ENCODE measurements around the gene SLC39A11.

Gene SLC39A11

DNA sequence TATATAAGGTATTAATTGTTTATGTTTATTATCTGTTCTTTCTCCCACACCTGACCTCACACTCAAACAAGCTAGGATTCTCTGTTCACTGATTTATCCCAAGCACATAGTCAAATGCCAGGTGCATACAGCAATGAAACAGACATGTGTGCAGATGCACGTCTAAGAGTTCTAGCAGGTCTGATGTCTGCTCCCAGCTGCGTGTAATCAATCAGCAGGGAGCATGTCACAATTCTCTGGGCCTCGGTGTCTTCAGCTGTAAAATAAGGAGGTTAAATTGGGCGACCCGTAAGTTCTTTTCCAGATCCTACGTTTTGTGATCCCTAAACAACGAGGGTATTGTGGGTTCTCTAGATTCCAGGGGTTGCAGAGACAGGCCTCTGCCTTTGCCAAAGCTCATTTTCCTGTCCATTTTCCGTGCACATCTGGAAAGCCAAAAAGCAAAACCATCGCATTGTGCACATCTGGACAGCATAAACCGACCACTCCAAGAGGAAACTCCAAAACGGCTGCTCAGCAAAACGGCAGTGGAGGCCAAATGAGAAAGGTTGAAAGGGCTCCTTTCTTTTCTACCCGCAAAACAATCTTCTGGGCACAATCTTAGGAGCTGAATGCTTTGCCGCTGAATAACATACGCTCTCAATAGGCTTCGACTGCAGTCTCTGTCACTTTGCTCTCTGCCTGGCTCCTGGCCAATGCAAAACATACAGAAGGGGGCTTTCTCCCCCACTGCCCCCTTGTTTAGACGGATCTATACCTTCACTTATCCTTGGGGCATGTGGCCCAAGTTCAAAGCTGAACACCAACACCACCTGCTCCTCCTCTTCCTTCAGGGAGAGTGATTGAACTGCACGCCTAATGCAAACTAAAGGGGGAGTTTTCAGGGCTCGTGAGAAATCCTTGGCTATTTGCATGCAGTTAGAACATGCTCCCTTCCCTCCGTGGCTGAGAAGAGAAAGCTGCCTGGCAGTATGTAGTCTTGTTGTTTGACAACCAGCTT lies 426.3 kb downstream of the SLC39A11 start:
- ATAC-seq = no peak
- TF ChIP-seq OSR1 (CRISPR knock-in tag; IDR thresholded peaks at IDR 0.05) (no peak), ZNF565 (CRISPR knock-in tag; conservative IDR thresholded peaks at IDR 0.05; ENCODE audit: low read depth) (no peak), RARB (CRISPR knock-in tag; IDR thresholded peaks at IDR 0.05) (no peak), ZC3H10 (CRISPR knock-in tag; IDR thresholded peaks at IDR 0.05) (no peak), CSDC2 (CRISPR knock-in tag; IDR thresholded peaks at IDR 0.05) (no peak), CREB5 (CRISPR knock-in tag; IDR thresholded peaks at IDR 0.05; ENCODE audit: low read depth) (no peak), TOX (CRISPR knock-in tag; IDR thresholded peaks at IDR 0.05; ENCODE audit: borderline replicate concordance) (no peak), CSRNP3 (CRISPR knock-in tag; IDR thresholded peaks at IDR 0.05) (no peak), ZFP3 (CRISPR knock-in tag; IDR thresholded peaks at IDR 0.05) (no peak), PATZ1 (CRISPR knock-in tag; IDR thresholded peaks at IDR 0.05; ENCODE audit: borderline replicate concordance) (no peak), ZNF8 (CRISPR knock-in tag; IDR thresholded peaks at IDR 0.05) (no peak), ZNF70 (CRISPR knock-in tag; IDR thresholded peaks at IDR 0.05) (no peak), ISL1 (CRISPR knock-in tag; IDR thresholded peaks at IDR 0.05) (no peak), TCF4 (CRISPR knock-in tag; IDR thresholded peaks at IDR 0.05; ENCODE audit: borderline replicate concordance) (no peak), GLIS3 (CRISPR knock-in tag; IDR thresholded peaks at IDR 0.05) (no peak), ARNTL (CRISPR knock-in tag; IDR thresholded peaks at IDR 0.05; ENCODE audit: borderline replicate concordance, low read depth) (no peak), SNAI2 (CRISPR knock-in tag; IDR thresholded peaks at IDR 0.05) (no peak), ESRRG (CRISPR knock-in tag; IDR thresholded peaks at IDR 0.05) (no peak), BACH2 (CRISPR knock-in tag; IDR thresholded peaks at IDR 0.05; ENCODE audit: borderline replicate concordance) (no peak)

- no peak for ATAC-seq
- TF ChIP-seq ISL1 (CRISPR knock-in tag; IDR thresholded peaks at IDR 0.05) = no peak
- TF ChIP-seq ESRRG (CRISPR knock-in tag; IDR thresholded peaks at IDR 0.05) = no peak
- TF ChIP-seq ARNTL (CRISPR knock-in tag; IDR thresholded peaks at IDR 0.05; ENCODE audit: borderline replicate concordance, low read depth) = no peak
- no peak for TF ChIP-seq CSRNP3 (CRISPR knock-in tag; IDR thresholded peaks at IDR 0.05)
- TF ChIP-seq POU6F1 (CRISPR knock-in tag; IDR thresholded peaks at IDR 0.05; ENCODE audit: borderline replicate concordance, low read depth) = no peak
- no peak for TF ChIP-seq ZFP30 (CRISPR knock-in tag; IDR thresholded peaks at IDR 0.05)
- no peak for TF ChIP-seq OSR1 (CRISPR knock-in tag; IDR thresholded peaks at IDR 0.05)
- TF ChIP-seq PATZ1 (CRISPR knock-in tag; IDR thresholded peaks at IDR 0.05; ENCODE audit: borderline replicate concordance) = no peak
- no peak for TF ChIP-seq CREB5 (CRISPR knock-in tag; IDR thresholded peaks at IDR 0.05; ENCODE audit: low read depth)
- no peak for TF ChIP-seq ZC3H10 (CRISPR knock-in tag; IDR thresholded peaks at IDR 0.05)
- TF ChIP-seq GLIS3 (CRISPR knock-in tag; IDR thresholded peaks at IDR 0.05) = no peak
- no peak for TF ChIP-seq PPARA (CRISPR knock-in tag; IDR thresholded peaks at IDR 0.05; ENCODE audit: borderline replicate concordance)
These were observed 429.7 kb downstream of the SLC39A11 start for GRCh38 chr17:72662827-72663190.

Measured in SK-N-SH treated with all-trans-retinoic acid at 6 μM for 48 hours (cell line).